HepG2 (cell line): Measurements from ENCODE around the gene IMPDH2. TPM values are rescaled to one million over a fixed set of nuclear protein-coding genes. Genes with fewer than 3 reads are reported as not detected.

Experiments
- CHD2 ChIP-seq: IDR thresholded peaks from 2 replicates; pipeline ENCODE4 v1.6.1; 2011; ENCODE audit warnings: low read depth, low read length, improper control_type of control experiment
- DMTF1 ChIP-seq: sonication (generic); formaldehyde crosslinking; IDR thresholded peaks from 2 replicates; pipeline ENCODE4 v1.4.0; 2020; ENCODE audit warnings: mild to moderate bottlenecking, missing genetic modification reagents
- HDAC2 ChIP-seq: sonication (generic); formaldehyde crosslinking; IDR thresholded peaks from 2 replicates; pipeline ENCODE4 v1.4.0; 2020; ENCODE audit warnings: missing genetic modification reagents
- HDAC6 ChIP-seq: fragments of 200-600 bp; sonication (generic); IDR thresholded peaks from 2 replicates; pipeline ENCODE4 v1.7.0; 2017; ENCODE audit warnings: mild to moderate bottlenecking, antibody characterized with exemption, low read length, low read depth
- KAT2B ChIP-seq: fragments of 150-350 bp; IDR thresholded peaks from 2 replicates; pipeline ENCODE4 v1.6.1; 2014; ENCODE audit warnings: low read depth, low read length, borderline replicate concordance
- NAIF1 ChIP-seq: sonication (generic); formaldehyde crosslinking; IDR thresholded peaks from 2 replicates; pipeline ENCODE4 v1.5.0; 2020; ENCODE audit warnings: mild to moderate bottlenecking, missing genetic modification reagents, borderline replicate concordance
- NFE2 ChIP-seq: sonication (generic); formaldehyde crosslinking; IDR thresholded peaks from 2 replicates; pipeline ENCODE4 v1.4.0; 2020; ENCODE audit warnings: missing genetic modification reagents
- POGZ ChIP-seq: sonication (generic); formaldehyde crosslinking; IDR thresholded peaks from 2 replicates; pipeline ENCODE4 v1.4.0; 2020; ENCODE audit warnings: mild to moderate bottlenecking, missing genetic modification reagents
- POLR2G ChIP-seq: fragments of 200-400 bp; formaldehyde crosslinking; IDR thresholded peaks from 2 replicates; pipeline ENCODE4 v1.6.1; 2018; ENCODE audit warnings: mild to moderate bottlenecking, low read depth, low read length, moderate library complexity
- SETDB1 ChIP-seq: sonication (generic); formaldehyde crosslinking; IDR thresholded peaks from 2 replicates; pipeline ENCODE4 v1.5.1; 2020; ENCODE audit warnings: missing genetic modification reagents, mild to moderate bottlenecking, borderline replicate concordance
- TAF15 ChIP-seq: fragments of 200-400 bp; formaldehyde crosslinking; IDR thresholded peaks from one replicate; pipeline ENCODE4 v1.6.1; 2018; ENCODE audit warnings: mild to moderate bottlenecking, low read depth, low read length; ENCODE audit not compliant: poor library complexity, severe bottlenecking
- UBTF ChIP-seq: sonication (generic); formaldehyde crosslinking; IDR thresholded peaks from 2 replicates; pipeline ENCODE4 v1.4.0; 2020; ENCODE audit warnings: mild to moderate bottlenecking, missing genetic modification reagents
- ZNF12 ChIP-seq: sonication (generic); formaldehyde crosslinking; IDR thresholded peaks from 2 replicates; pipeline ENCODE4 v1.5.0; 2020; ENCODE audit warnings: missing genetic modification reagents
- ZNF564 ChIP-seq: sonication (generic); formaldehyde crosslinking; IDR thresholded peaks from 2 replicates; pipeline ENCODE4 v1.8.1; 2023; ENCODE audit warnings: mild to moderate bottlenecking, missing genetic modification reagents
- ZNF597 ChIP-seq: sonication (generic); formaldehyde crosslinking; IDR thresholded peaks from 2 replicates; pipeline ENCODE4 v1.5.0; 2020; ENCODE audit warnings: missing genetic modification reagents
- ZNF766 ChIP-seq: sonication (generic); formaldehyde crosslinking; IDR thresholded peaks from 2 replicates; pipeline ENCODE4 v1.5.0; 2020; ENCODE audit warnings: missing genetic modification reagents, borderline replicate concordance
- polyA plus RNA-seq, 8 experiments: library from polyadenylated mRNA; depleted of rRNA in 3 of 8; stranded (reverse) in 7 of 8; unstranded in 1 of 8; fragments of >200 nt; fragmentation: Illumina TruSeq in 4 of 8; extraction: Trizol in 4 of 8; gene quantifications; 2 replicates each; pipeline versions ENCODE4 v1.2.1 to v1.2.3, GENCODE V29; 2011 to 2016; ENCODE audit warnings: low read depth in 4 of 8, missing spikeins in 1 of 8, mixed read lengths in 1 of 8; ENCODE audit not compliant: insufficient read depth in 1 of 8
- total RNA-seq, 5 experiments: library from RNA; depleted of rRNA; stranded (reverse); fragments of >200 nt; fragmentation: Illumina TruSeq; extraction: Trizol; gene quantifications; 2 replicates each; pipeline ENCODE4 v1.2.3, GENCODE V29; 2016; ENCODE audit warnings: low read depth in 1 of 5
- TF ChIP-seq, protein P1 (sequence below): fragments of 450-650 bp; IDR thresholded peaks from 2 replicates; pipeline ENCODE4 v1.6.1; 2017
- TF ChIP-seq, protein P2 (sequence below): IDR thresholded peaks from 2 replicates; pipeline ENCODE4 v1.6.1; 2018; ENCODE audit warnings: missing genetic modification reagents
- TF ChIP-seq, protein P3 (sequence below): sonication (generic); formaldehyde crosslinking; IDR thresholded peaks from 2 replicates; pipeline ENCODE4 v1.9.0; 2022; ENCODE audit warnings: missing genetic modification reagents, mild to moderate bottlenecking, borderline replicate concordance
- TF ChIP-seq, protein P4 (sequence below): sonication (generic); formaldehyde crosslinking; IDR thresholded peaks from 2 replicates; pipeline ENCODE4 v1.4.0; 2020; ENCODE audit warnings: missing genetic modification reagents

Gene IMPDH2
- total and polyA plus RNA-seq, 2 of the 13 experiments (the other 11 are each of a cell fraction or from before 2014, with no cell fraction given), result 248 to 260 TPM

DNA sequence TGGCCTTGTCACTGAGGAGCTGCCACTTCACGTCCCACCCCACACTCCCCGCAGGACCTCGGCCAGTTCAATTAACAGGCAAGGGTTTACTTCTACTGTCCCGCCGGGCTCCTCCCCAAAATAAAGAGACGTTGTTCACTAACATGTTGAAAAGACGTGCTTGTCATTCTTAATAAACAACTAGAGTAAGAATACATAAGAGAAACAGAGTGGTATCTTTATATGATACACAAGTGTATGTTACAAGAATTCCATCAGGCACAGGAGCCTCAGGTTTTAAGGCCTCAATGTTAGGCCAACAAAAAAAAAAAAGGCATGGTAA is 326 bp upstream of the IMPDH2 start (continued):
- no peak for TF ChIP-seq ZNF597 (CRISPR knock-in tag)
- no peak for TF ChIP-seq POLR2G
- TF ChIP-seq, protein P1, sequence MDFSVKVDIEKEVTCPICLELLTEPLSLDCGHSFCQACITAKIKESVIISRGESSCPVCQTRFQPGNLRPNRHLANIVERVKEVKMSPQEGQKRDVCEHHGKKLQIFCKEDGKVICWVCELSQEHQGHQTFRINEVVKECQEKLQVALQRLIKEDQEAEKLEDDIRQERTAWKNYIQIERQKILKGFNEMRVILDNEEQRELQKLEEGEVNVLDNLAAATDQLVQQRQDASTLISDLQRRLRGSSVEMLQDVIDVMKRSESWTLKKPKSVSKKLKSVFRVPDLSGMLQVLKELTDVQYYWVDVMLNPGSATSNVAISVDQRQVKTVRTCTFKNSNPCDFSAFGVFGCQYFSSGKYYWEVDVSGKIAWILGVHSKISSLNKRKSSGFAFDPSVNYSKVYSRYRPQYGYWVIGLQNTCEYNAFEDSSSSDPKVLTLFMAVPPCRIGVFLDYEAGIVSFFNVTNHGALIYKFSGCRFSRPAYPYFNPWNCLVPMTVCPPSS, result no peak
- no peak; the same call in 1 of the 2 replicates for TF ChIP-seq ZNF564 (CRISPR knock-in tag)
- no peak for TF ChIP-seq HDAC6
- no peak for TF ChIP-seq DMTF1 (CRISPR knock-in tag)
- TF ChIP-seq, protein P2, sequence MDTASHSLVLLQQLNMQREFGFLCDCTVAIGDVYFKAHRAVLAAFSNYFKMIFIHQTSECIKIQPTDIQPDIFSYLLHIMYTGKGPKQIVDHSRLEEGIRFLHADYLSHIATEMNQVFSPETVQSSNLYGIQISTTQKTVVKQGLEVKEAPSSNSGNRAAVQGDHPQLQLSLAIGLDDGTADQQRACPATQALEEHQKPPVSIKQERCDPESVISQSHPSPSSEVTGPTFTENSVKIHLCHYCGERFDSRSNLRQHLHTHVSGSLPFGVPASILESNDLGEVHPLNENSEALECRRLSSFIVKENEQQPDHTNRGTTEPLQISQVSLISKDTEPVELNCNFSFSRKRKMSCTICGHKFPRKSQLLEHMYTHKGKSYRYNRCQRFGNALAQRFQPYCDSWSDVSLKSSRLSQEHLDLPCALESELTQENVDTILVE (CRISPR knock-in tag), result peak; percentile 10; the same call in 1 of the 2 replicates
- TF ChIP-seq NFE2 (CRISPR knock-in tag), result no peak
- no peak for TF ChIP-seq SETDB1 (CRISPR knock-in tag)
- TF ChIP-seq, protein P3, sequence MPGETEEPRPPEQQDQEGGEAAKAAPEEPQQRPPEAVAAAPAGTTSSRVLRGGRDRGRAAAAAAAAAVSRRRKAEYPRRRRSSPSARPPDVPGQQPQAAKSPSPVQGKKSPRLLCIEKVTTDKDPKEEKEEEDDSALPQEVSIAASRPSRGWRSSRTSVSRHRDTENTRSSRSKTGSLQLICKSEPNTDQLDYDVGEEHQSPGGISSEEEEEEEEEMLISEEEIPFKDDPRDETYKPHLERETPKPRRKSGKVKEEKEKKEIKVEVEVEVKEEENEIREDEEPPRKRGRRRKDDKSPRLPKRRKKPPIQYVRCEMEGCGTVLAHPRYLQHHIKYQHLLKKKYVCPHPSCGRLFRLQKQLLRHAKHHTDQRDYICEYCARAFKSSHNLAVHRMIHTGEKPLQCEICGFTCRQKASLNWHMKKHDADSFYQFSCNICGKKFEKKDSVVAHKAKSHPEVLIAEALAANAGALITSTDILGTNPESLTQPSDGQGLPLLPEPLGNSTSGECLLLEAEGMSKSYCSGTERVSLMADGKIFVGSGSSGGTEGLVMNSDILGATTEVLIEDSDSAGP (CRISPR knock-in tag), result peak; percentile 13; the same call in 1 of the 2 replicates
- TF ChIP-seq POGZ (CRISPR knock-in tag), result no peak
- TF ChIP-seq, protein P4, sequence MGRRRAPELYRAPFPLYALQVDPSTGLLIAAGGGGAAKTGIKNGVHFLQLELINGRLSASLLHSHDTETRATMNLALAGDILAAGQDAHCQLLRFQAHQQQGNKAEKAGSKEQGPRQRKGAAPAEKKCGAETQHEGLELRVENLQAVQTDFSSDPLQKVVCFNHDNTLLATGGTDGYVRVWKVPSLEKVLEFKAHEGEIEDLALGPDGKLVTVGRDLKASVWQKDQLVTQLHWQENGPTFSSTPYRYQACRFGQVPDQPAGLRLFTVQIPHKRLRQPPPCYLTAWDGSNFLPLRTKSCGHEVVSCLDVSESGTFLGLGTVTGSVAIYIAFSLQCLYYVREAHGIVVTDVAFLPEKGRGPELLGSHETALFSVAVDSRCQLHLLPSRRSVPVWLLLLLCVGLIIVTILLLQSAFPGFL (CRISPR knock-in tag), result no peak
- 0 out of 2 replicates have a peak, but pooled peaks have one; percentile 5 for TF ChIP-seq NAIF1 (CRISPR knock-in tag)
- no peak for TF ChIP-seq TAF15
- TF ChIP-seq HDAC2 (CRISPR knock-in tag), result no peak
- no peak for TF ChIP-seq ZNF766 (CRISPR knock-in tag)
- TF ChIP-seq CHD2, result no peak
- TF ChIP-seq KAT2B, result no peak
- no peak for TF ChIP-seq ZNF12 (CRISPR knock-in tag)
- TF ChIP-seq UBTF (CRISPR knock-in tag), result no peak
